SIG-M5 treated with dmso at 0.1 percent for 504 hours (cell line): ENCODE results near the gene RPS6KB2.

Experiments
- DNase-seq: peaks from one replicate; lab custom pipeline; 2025; ENCODE audit not compliant: unreplicated experiment; lab: John Stamatoyannopoulos, UW

The RPS6KB2 gene

DNA sequence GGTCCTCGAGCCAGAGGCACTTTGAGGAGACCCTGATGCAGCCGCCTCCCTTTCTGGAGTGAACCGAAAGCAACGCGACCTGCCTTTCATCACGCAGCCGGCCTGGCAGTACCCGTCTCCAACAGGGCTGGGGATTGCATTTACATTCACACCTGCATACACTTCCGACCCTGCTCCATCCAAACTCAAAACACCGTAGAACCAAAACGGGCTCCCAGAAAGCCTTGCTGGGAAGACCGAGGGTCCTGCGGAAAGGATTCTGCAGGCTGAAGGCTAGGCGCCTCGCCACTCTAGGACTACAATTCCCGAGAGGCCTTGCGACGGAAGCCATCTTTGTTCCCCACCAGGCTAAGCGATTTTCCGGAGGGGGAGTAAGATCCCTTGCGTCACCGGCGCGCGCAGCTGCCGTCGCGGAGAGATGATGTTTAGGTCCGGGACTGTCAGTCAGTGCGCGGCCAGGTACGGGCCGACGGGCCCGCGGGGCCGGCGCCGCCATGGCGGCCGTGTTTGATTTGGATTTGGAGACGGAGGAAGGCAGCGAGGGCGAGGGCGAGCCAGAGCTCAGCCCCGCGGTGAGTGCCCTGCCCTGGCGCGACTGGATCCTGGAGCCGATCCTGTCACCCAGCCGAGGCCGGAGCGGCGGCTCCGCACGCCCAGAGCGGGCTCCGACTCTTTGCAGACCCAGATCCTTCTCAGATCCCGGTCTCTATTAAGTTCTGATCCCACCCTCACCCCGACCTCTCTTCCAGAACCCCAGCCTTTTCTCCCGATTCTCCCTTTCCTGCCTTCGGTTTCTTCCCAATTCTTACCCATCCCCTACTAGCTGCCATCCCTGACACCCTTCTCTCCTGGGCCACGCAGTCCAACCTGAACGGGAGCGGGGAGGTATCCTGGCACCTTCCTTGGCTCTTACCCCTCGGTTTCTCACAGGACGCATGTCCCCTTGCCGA, at the start of gene RPS6KB2:
RPS6KB2 (plus strand) TSS at position 443 of the 950 bp plus-strand sequence; CDS start at position 495, 52 bp downstream.
- DNase-seq, result peak; percentile 93

DNA sequence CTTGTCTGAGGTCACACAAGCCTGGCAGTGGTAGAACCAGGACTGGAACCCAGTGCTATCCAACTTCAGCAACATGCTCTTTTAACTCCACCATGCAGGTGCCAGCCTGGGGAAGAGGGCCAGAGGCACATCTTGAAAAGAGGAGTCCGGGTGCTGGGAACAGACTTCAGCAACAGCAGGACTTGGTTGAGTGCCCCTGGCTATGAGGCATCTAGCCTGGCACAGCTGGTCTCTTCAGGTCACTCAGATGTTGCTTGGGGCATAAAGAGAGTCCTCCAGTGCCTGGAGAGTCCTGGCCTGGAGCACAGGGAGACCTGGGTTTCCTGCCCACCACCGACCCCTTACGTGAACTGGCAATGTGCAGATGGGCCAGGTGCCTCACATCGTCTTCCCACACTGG, 49.8 kb upstream of the RPS6KB2 start:
- no peak for DNase-seq

DNA sequence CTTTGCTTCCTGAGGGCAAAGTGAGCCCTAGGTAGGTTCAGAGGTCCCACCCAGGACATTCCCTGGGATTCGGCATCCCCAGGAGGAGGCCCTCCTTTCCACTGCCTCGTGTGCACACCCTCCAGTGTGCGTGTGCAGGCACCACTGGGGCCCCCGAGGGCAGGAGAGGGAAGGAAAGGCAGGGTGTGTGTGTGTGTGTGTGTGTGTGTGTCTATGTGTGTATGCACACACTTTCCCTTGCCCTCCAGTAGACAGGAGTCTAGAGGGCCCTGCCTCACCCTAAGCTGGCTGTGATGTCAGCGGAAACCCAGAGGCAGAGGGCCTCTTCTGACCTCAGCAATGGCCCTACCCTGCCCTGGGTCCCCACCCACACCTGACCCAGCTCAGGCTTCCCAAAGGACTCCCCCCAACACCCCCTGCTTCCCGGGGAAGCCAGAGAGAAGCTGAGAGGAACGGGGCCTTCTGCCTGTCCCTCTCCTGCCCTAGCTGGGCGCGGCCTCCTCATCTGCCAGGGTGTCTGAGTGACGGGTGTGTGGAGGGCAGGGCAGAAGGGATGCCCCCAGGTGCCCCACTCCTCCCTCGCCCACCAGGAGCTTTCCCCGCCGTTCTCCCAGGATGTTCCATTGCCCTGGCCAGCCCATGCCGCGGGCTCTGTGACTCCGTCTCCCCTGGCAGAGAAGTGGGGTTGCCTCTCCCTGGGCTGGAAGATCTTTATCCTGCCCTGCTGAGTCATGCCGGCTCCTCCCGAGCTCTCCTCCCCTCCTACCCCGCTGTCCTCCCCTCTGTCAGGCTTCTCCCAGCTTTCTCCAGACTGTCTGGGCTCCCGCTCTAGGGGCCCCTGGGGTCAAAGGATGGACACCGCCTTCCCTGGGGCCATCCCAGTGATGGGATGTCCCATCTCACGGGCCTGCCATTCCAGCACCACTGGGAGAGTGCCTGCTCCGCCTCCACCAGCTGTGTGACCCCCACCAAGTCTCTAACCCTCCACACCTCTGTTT, 48.9 kb upstream of the RPS6KB2 start:
- DNase-seq, result no peak

DNA sequence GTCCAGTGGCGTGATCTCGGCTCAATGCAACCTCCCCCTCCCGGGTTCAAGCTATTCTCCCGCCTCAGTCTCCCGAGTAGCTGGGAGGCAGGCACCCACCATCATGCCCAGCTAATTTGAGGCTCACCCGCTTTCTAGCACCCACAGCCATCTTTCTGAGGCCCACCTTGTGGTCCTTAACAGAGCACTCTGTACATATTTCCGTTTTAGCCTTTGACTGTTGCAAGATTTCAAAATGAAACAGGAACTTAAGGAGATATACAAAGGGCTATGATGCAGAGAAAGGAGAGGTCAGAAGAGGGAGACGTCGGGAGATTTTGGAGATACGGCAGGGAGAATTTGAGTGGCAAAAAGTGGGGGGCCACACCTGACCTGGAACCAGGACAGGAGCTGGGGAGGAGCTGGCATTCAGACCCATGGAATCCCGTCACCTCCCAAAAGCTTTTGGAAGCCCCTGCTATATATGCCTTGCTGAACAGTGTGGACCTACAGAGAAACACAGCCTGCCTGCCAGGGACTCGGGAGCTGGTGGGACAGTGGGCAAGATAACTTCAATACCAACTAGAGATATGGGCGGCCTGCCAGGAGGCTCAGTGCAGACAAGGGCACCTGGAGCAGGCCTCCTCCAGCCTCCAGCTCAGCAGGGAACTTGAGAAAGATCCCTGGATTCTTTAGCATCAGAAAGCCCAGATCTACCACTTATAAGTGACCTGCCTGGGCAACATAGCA, 46.9 kb upstream of the RPS6KB2 start:
- DNase-seq, result peak; percentile 91

DNA sequence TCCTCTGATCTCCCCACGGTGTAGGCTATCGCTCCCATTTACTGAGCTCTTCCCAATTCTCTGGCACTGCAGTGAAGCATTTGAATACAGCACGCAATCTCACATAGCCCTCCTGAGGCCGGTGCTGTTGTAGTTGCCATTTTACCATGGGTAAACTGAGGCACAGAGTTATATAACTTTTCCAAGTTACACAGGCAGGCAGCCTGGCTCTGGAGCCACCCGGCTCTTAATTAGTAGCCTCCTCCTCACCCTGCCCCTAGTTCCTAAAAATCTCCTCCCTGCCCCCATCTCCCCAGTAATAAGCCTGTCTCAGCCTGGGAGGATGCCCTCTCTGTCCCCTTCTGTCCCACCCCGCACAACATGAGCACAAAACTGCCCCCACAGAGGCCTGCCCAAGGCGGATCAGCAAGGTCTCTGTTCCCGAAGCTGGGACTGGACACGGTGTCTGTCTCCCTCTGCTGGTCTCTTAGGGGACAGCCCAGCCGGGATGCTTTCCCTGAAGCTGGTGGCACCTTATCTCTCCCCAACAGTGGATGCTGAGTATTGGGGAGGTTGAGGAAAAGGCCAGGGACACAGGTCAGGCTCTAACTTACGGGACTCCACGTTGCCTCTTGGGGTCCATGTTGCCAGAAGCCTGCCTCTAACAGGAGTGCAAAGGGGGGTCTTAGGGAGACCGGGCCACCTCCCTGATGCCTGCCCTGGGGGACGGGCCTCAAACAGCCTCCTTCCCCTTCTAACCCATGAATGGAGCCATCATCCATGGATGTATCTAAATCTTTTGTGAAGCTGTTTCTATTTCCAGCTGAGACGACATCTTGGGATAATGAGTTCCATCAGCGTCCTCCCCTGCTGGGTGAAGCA, 45.8 kb upstream of the RPS6KB2 start:
- DNase-seq, result peak; percentile 83

DNA sequence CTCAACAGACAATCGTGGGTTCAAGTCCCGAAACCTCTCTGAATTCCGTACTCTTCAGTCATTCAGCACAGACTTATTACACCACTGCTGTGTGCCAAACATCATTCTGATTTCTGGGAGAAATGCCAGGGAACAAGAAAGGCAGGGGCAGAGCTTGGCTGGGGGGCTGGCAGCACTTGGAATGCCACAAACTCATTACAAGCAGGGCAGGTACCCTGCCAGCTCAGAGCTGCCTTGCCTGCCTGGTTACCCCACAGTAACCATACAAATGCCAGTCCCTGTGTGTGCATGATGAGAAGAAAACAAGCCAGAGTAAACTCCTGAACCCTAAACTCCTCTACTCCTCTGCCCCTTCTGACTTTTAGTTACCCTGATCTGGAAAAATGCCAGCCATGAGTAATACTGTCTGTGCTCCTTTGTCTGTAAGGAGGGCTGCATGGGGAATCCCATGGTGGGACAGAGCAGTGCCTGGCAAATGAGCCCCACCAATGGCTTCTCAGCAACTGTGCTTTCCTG, 43.4 kb upstream of the RPS6KB2 start:
- no peak for DNase-seq

DNA sequence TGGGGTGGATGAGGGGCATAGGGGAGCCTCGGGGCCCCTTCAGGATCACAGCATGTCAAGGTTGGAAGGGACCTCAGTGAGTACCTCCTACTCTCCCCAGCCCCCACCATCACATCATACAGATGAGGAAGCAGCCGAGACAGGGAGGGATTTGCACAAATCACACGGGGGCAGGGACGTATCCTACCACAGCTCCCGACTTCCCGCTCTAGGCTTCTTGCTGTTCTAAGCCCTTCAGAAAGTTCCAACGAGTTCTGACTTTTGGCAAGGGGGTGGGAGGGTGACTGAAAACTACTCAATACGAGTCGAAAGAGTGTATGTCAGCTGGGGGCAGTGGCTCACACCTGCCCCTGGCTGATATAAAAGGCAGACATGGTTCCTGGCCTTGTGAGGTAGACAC, 41.2 kb upstream of the RPS6KB2 start:
- no peak for DNase-seq

DNA sequence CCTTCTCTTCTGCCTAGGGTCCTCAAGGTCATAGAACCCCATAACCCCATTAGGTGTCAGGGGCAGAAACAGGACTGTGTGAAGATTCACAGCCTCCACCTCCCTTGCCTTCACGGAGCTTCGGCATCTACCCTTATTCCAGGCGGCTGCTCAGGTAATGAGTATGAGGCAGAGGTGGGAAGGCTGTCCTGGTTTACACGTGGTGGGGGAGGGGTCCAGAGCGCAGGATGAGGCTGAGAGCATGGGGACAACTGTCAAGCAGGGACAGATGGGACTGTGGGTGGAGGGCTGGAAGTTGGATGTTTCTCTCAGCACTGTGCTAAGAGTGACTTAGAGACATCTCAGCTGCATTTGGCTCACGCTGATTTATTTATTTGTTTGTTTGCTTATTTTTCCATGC, 40.8 kb upstream of the RPS6KB2 start:
- no peak for DNase-seq

DNA sequence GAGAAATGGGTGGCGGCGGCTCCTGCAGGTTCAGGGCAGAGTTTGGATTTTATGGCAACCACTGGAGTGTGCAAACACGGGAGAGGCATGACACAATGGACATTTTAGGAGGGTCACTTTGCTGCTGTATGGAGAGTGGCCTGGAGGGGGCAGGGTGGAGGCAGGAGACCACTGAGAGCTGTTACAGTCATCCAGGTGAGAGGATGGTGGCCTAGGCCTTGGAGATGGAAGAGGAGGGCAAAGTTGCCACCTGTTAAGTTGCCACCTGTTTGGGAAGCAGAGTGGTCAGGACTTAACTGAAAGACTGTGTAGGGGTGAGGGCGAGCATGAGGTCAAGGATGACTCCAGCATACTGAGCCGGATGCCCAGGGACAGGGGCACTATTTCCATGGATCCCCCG, 38.8 kb upstream of the RPS6KB2 start:
- DNase-seq, result no peak

DNA sequence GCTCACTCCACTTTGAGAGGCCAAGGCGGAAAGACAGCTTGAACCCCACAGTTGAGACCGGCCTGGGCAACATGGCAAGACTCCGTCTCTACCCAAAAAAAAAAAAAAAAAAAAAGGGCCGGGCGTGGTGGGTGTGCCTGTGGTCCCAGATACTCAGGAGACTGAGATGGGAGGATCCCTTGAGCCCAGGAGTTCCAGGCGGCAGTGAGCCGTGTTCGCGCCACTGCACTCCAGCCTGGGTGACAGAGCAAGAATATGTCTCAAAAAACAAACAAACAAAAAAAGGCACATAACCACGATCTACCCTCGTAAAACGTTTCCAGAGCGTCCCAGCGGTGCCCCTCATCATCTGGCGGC, 37.4 kb upstream of the RPS6KB2 start:
- no peak for DNase-seq

DNA sequence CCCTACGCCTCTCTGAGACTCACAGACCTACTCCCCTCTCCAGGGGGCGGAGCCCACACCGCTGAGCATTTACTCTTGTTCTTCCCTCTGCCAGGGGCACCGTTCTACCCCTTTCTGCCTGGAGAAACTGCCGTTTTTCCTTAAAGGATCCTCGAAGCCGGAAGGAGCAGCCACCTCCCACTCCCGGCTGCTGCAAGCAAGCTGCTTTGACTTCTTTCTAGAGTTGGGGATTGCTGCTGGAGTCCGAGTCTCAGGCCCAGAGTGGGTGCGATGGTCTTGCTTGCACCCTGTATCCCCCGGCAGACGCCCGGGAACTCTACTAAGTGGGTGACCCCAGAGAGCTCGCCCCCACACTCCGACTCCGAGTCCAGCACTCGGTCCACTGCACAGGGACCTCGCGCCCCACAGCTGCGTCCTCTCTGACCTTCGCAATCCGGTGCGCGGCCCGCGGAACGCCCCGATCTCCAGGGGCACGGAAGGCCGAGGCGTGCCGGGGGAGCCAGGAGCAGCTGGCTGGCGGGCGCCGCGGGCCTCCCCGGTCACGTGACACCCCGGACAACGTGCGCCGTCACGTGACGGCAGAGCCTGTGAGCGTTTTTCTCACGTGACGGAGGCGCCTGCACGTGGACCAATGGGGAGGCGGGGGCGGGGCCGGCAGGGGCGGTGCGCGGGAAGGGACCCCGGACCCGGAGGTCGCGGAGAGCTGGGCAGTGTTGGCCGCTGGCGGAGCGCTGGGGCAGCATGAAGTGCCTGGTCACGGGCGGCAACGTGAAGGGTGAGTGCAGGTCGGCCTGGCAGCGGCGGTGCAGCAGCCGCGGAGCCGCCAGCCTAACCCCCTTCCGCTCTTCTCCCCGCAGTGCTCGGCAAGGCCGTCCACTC, 36.8 kb upstream of the RPS6KB2 start, which contains the start of gene RAD9A:
RAD9A (plus strand) TSS at position 683 of the 879 bp plus-strand sequence; CDS start at position 742, 59 bp downstream.
- DNase-seq, result peak; percentile 89

DNA sequence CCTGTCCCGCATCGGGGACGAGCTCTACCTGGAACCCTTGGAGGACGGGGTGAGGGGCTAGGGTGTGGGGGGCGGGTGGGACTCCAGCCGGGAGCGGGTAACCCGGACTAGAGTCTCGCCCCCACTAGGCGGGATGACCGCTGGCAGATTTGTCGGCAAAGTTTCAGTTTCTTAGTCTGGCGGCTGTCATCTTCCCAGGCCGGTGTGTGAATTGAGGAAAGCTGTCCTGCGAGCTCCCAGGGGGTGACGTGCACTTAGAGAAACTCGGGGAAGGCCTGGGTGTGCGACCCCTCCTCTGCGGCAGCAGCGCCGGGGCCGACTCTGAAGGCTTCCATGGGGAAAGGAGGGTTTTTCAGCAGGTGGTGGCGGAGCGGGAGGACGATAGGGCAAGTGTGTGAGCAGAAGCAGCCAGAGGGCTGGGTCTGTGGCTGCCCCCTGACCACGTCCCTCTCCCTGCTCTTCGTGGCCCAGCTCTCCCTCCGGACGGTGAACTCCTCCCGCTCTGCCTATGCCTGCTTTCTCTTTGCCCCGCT, 36.0 kb upstream of the RPS6KB2 start:
- DNase-seq, result no peak

DNA sequence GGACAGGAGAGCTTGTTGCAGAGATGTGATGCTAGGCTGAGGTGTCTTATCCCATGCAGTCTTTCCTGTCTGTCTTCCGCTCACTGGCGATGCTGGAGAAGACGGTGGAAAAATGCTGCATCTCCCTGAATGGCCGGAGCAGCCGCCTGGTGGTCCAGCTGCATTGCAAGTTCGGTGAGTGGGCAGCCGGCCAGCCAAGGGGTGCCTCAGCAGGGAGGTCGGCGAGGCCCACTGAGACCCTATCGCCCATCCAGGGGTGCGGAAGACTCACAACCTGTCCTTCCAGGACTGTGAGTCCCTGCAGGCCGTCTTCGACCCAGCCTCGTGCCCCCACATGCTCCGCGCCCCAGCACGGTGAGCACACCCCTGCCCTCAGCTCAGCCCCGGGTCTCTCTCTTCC, 34.9 kb upstream of the RPS6KB2 start:
- no peak for DNase-seq

DNA sequence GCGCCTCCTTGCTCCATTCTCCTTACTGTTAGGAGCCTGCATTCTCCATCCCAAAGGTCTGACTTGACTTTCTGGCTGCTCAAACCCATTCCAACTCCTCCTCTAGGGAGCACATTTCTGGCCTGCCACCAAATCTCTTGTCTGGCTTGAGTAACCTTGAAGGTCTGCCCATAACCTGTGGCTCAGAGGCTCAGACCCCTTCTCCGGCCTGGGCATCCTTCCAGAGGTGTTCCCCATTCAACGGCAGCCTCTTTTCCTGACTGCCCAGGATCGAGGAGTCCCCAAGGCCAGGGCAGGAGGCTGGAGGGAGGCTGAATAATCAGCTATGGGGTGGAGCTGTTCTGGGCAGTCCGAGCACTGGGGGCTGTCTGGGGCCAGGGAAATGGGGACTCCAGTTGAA, 34.3 kb upstream of the RPS6KB2 start:
- no peak for DNase-seq

DNA sequence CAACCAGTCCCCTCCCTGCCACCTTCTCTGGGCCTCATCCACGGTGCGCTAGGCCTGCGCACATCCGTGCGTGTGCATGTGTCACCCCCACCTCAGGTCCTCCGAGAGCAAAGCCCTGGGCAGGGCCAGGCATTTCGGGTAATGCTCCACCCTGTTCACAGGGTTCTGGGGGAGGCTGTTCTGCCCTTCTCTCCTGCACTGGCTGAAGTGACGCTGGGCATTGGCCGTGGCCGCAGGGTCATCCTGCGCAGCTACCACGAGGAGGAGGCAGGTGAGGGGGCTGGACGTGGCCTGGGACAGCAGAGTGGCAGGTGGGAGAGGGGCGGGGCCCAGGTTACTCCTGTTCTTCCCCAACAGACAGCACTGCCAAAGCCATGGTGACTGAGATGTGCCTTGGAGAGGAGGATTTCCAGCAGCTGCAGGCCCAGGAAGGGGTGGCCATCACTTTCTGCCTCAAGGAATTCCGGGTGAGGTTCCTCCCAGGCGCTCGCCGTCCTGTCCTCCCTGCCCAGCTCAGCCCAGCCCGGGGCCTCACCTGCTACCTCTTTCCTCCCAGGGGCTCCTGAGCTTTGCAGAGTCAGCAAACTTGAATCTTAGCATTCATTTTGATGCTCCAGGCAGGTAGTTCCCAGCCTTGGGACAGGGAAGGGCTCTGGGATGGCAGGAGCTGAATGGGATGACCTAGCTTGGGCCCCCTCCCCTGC, 32.6 kb upstream of the RPS6KB2 start:
- DNase-seq, result no peak

DNA sequence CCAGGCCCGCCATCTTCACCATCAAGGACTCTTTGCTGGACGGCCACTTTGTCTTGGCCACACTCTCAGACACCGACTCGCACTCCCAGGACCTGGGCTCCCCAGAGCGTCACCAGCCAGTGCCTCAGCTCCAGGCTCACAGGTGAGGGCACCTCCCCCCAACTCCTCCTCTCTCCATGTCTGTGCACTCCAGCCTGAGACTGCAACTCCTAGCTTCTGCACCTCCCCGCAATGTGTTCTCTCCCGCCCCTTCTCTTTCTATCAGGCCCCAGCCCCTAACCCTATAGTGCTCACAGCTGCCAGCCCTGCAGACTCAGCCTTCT, 32.1 kb upstream of the RPS6KB2 start:
- DNase-seq, result no peak

DNA sequence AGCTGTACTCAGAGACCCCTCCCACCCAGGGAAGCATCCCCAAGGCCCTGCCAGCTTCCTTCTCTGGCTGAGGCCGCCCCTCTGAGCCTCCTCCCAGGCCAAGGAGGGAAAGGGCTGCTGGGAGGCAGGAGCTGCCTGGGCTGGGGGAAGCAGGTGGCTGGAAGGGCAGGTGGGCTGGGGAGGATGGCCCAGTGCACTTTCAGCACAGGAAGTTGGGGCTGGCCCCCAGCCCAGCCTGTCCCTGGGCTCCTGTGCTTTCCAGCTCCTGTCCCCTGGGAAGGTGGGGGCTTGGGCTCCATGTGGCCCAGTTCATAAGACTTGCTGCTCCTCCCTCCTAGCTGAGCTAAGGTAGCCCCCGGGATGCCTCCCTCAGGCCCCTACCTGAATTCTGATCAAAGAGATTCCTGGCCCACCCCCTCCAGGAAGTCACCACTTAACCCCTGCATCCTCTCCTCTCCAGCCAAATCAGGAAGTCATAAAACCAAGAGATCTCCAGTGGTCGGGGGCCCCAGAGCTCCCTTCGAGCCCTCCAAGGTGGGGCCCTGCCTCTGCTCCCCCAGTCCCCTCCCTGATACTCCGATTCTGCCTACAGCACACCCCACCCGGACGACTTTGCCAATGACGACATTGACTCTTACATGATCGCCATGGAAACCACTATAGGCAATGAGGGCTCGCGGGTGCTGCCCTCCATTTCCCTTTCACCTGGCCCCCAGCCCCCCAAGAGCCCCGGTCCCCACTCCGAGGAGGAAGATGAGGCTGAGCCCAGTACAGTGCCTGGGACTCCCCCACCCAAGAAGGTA, 31.5 kb upstream of the RPS6KB2 start:
- DNase-seq, result no peak
